ENCODE results near the gene MT1E.
"Not testable (repeated sequence)": the region's sequence is repeated elsewhere in the genome, so short reads cannot be mapped to it uniquely, and the experiment has no call there.

The MT1E gene

DNA sequence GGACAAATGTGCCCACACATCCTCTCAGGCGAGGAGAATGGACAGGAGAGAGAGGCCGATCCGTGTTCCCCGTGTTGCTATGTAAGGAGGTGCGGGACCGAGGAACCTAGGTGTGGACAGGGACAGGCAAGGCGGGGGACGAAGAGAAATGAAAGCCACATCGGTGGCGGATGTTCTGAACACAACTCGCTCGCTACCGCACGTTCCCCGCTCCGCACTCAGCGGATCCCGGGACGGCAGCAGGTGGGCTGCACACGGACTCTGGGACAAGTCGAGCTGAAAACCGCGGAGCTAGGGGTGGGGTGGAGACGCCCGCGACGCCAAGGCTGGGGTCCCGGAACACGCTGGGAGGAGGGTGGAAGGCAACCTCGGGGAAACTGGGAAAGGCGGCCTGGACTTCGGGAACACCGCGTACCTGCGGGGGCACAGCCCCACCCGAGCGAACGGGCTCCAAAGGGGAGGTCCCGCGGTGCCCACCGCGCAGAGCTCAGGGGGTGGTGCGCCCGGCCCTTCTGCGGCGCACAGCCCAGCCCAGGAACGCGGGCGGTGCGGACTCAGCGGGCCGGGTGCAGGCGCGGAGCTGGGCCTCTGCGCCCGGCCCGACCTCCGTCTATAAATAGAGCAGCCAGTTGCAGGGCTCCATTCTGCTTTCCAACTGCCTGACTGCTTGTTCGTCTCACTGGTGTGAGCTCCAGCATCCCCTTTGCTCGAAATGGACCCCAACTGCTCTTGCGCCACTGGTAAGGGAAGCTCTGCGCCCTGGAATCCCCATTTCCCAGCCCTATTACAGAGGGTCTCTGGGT is at the start of gene MT1E:
Gene MT1E, plus strand, starts transcription at position 642 of the 803 bp plus-strand sequence. Its CDS starts 71 bp downstream, at position 713.
- DNase-seq: no peak

DNA sequence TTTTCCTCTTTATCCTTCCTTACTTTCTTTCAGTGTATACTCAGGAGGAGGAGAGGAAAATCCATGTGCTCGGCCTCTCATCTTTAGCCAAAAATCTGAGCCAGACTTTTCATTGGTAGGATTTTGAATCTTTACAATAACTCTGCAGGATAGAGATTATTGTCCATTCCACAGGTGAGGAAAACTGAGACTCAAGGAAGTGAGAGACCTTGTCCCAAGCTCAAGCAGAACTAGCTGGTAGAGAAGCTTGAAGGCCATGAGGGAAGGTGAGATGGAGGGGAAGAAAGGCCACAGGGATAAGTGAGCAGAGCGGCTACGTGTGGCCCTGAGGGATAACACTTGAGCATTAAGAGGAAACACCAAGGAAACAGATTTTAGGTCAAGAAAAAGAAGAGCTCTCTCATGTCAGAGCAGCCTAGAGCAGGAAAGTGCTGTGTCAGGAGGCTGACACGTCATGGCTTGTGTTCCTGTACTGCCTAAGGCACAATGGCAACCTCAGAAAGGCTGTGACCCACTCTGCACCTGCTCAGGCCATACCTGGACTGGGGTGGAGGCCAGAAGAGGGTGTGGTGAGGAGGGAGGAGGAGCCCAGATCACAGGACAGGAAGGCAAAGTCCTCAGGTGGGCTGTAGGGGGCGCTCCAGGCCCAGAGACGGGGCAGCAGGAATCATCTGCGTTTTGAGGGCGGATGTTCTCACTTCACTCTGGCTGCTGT is 48.8 kb upstream of the MT1E start:
- no peak for DNase-seq

DNA sequence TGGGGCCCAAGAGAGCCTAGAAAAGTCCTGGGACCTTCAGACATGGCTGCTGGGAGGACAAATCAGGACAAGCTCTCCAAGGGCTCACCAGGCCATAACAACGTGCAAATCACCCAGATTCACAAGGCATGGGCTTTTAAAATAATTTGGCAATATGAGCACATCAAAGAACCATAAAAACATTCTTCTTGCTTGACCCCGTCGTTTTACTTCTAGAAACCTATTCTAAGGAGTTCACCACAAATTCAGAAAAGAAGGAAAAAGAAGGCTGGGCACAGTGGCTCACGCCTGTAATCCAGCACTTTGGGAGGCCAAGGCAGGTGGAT is 48.3 kb upstream of the MT1E start:
- DNase-seq: no peak

DNA sequence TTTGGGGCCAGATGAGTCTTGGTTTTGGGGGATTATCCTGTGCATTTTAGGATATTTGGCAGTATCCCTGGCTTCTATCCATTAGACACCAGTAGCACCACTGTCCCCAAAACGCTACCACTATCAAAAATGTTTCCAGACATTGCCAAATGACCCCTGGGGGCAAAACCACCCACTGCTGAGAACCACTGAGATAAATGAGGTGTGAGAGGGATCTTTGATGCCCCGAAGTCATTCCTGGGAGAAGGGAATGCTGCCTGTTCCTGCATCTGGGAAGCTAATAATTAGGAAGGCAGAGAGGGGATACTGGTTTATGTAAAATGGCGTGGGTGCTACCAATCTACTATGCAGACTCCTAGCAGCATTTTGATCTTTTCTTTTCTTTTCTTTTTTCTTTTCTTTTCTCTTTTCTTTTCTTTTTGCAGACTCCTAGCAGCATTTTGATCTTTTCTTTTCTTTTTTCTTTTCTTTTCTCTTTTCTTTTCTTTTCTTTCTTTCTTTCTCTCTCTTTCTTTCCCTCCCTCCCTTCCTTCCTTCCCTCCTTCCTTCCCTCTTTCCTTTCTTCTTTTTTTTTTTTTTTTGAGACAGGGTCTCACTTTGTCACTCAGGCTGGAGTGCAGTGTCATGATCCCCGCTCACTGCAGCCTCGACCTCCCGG is 45.1 kb upstream of the MT1E start:
- DNase-seq: no peak

DNA sequence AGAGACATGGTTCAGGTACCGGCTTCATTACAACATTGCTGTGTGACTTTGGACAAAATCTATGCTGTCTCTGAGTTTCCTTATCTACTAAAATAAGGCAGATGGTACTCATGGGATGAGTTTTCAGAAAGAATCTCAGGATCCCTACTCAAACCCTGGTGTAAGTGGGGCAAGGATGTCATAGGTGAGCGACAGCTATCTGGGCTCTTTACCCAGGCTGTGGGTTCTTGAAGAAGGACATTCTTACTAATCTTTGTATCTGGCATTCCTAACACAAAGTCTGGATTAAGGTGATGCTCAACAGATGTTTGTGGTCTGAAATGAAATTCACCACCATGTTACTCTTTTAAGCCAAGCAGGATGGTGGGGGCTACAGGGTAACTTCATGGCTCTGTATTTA is 42.7 kb upstream of the MT1E start:
- DNase-seq: not testable (repeated sequence)

DNA sequence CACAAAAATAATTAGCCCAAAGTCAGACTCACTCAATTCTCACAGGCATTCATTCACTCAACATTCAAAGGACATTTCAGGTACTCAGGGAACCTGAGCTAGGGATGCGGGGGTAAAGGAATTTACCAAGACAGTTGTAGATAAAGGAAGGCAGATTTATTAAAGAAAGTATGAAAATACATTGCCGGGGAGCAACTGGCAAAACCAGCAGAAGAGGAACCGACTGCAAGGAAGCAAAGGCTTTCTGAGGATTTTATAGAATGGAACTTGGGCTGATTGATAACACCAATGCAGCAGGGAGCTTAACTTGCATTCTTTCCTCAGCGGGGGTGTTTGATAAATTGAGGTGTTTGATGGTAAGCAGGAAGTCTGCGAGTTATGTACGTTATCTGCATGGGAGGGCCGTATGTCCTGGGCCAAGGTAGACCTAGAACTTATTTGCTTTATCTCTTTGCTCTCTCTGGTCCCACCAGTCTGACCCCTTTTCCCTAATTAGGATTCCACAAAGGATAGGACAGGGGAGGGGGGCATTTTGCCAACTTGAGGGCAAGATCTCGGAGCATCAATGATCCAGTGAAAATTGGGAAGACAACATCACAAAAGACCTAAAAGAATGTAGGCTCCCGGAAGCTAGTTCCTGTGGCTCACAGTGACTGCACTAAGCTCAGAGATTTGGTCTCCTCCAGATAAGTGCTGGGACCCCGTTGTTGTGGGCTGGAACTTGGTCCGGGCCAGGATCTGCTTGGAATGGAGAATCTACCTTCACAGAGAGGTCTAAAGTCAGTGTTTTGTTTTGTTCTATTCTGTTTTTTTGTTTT is 42.0 kb upstream of the MT1E start:
- no peak for DNase-seq

DNA sequence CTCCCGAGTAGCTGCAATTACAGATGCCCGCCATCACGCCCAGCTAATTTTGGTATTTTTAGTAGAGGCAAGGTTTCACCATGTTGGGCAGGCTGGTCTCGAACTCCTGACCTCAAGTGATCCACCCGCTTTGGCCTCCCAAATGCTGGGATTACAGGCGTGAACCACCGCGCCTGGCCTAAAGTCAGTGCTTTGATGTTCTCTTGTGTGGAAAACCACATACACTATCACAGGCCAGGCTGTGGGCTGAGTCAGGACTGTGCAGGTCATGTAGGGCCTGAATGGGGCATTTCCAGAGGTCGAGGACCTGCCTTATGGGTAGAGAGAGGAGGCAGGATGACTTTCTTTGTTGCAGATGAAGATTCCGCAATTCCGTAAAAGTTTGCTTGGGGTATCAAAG is 41.3 kb upstream of the MT1E start:
- DNase-seq: no peak

DNA sequence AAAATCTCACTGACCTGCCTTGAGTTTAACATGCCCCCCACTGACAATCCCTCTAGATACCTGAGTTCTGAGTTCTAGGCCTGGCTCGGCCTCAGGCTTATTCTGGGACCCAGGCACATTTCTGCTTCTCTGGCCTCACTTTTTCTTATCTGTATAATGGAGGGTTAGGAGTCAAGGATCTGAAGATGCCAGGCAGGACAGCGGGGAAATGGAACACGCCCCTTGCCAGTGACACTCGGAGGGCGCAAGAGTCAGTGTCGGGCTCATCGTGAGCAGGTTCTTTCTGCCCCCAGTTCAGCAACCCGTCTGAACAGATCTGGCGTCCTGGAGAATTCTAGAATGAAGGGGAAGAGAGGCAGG is 36.8 kb upstream of the MT1E start:
- DNase-seq: no peak

DNA sequence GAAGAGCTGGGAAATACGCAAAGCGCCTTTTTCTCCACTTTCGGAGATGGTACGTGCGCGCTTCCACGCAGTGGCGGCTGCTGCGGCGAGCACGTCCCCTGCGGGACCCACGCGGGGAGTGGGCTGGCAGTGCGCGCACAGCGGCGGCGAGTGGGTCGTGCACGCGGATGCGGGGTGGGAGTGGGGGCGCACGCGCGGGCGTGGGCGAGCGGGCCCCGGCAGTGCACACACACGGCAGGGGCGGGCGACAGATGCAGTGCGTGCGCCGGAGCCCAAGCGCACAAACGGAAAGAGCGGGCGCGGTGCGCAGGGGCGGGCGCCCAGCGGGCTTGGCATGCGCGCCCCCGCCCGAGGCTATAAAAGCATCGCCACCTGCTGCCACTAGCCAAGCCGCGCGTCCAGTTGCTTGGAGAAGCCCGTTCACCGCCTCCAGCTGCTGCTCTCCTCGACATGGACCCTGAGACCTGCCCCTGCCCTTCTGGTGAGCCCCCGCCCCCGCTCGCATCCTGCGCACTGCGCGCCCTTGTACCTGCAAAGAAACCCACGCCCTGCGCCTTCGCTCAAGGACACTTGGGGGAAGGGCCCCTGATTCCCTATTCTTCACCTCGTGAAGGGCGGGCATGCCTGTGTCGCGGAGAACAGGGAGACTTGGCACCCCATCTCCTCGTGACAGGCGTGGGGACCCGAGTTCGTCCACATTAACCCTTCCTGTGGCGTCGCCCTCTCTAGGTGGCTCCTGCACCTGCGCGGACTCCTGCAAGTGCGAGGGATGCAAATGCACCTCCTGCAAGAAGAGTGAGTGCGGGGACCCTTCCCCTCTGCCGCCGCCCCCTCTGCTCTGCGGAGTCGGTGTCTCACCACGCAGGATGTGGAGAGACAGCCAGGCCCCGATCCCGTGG is 36.2 kb upstream of the MT1E start, which contains the start of gene MT3:
Gene MT3, plus strand, starts transcription at position 388 of the 899 bp plus-strand sequence. Its CDS starts 63 bp downstream, at position 451.
- peak; percentile 21 for DNase-seq

DNA sequence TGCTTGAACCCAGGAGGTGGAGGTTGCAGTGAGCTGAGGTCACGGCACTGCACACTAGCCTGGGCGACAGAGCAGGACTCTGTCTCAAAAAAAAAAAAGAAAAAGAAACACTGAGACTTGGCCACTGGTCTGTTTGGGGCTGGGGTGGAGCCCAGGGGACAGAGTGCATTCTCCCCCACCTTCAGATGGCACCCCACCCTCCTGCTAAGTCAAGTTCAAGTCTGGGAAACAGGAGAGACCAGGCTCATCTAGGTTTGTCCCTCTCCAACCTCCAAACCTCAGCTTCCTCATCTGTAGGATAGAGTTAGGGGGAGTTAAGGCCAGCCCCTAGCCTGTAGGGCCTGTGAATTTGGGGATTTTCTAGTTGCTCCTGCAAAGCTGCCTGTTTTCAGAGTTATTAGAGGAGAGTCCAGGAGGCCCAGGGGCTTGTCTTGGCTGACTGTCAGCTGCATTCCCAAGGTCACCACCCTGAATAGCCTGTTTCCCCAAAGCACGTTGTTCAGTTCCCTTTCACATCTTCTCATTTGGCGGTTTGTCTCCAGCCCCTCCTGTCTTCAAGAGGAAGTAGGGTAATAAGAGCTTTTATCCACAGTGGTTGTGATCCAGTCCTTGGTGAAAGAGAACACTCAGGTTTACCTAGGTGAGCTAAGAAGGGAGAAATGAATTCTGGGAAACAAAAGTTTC is 34.1 kb upstream of the MT1E start:
- DNase-seq: no peak

DNA sequence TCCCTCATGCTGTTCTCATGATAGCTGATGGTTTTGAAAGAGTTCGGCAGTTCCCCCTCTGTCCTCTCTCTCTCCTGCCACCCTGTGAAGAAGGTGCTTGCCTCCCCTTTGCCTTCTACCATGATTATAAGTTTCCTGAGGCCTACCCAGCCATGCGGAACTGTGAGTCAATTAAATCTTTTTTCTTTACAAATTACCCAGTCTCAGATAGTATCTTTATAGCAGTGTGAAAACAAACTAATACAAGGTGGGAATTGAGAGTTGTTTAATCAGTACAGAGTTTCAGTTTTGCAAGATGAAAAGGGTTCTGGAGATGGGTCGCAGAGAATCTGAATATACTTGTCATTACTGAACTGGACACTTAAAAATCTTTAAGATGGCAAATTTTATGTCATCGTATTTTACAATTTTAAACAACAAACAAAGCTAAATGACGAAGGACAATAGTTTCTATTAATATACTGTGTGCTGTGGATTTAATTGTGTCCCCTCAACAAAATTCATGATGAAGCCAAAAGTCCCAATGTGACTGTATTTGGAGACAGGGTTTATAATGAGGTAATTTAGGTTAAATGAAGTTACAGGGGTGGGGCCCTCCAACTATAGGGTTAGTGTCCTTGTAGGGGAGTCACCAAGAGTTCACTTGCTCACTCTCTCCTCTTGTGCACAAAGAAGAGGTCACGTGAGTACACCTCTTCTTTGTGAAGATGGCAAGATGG is 31.8 kb upstream of the MT1E start:
- no peak for DNase-seq

DNA sequence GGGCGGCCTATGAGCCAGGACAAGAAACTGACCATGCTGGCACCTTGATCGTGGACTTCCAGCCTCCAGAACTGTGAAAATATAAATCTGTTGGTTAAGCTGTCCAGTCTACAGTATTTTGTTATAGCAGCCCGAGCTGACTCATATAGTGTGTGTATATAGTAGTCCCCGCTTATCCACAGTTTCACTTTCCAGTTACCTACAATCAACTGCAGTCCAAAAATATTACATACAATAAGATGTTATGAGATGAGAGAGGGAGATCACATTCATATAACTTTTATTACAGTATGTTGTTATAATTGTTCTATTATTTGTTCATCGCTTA is 31.3 kb upstream of the MT1E start:
- no peak for DNase-seq

DNA sequence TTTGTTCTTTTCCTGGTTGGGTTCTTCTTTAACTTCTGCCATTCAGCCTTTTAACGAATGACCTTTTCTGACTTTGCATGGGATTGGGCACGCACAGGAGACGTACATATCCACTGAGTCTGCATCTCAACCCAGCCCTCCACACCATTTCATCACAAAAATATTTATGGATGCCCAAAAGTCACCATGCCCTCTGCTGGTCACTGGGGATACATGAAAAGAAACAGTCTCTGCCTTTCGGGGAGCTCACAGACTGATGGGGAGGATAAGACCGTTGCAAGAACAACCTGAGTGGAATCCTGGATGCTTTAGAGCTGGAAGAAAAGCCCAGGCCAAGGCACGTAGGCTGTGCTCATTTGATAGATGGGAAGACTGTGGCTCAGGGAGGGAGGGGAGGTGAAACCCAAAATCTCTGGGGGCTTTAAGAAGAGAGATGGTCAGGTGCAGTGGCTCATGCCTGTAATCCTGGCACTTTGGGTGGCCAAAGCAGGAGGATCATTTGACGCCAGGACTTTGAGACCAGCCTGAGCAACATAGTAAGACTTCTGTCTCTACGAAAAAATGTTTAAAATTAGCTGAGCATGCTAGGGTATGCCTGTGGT is 25.1 kb upstream of the MT1E start:
- no peak for DNase-seq

DNA sequence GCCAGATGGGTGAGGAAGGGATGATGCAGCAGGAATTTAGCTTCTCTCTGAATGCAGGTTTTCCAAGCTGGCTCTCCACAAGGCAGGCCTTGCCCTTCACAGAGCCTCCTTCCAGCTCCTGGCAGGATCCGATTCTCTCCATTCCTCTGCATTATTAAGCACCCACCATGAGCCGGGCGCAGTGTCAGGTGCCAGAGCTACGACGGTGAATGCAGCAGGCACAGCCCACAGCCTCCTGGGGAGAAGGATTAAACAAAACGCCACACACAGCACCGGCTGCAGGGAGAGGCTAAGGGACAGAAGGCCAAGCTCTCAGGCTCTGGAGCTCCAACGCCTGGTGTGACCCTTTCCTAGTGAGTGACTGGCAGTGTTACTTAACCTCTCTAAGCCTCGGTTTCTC is 24.3 kb upstream of the MT1E start:
- no peak for DNase-seq

DNA sequence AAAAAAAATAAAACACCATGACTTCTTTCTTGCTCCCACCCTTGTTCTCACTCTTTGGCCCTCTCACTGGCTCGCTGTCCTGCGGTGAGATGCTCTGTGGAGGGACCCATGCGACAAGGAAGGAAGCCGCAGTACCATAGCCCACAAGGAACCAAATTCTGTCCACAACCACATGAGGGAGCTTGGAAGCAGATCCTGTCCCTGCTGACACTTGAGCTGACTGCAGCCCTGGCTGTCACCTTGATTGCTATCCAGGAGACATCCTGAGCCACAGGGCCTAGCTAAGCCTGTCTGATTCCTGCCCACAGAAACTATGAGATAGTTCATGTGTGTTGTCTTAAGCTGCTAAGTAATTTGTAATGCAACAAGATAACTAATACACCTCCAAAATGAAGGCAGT is 22.0 kb upstream of the MT1E start:
- no peak for DNase-seq

DNA sequence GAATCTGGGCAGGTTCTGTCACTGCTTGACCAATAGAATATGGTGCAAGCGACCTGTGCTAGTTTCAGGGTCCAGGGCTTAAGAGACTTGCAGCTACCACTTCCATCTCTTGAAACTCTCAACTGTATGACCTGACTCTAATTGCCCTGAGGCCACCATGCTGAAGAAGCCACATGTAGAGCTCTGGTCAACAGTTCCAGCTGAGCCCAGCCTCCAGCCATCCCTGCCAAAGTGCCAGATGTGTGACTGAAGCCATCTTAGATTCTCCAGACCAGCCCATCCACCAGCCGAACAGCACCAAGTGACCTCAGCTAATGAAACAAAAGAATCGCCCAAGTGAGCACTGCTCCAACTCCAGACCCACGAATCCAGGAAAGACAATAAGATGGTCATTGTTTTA is 20.6 kb upstream of the MT1E start:
- no peak for DNase-seq

DNA sequence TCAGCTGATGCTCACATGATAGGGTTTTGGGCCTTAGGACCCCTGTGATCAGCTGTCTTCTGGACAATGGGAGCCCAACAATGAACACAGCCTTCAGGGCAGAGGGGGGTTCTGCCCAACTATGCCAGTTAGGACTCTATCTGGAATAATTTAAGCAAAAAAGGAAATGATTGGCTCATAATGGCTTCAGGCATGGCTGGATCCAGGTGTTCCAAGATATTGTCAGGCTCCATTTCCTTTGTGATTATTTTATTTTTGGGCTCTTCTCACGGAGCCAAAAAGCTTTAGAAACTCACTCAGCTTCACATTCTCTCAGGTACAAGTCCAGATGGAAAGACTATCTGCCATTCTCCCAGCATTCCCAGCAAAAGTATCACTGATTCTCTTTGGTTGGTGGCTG is 20.1 kb upstream of the MT1E start:
- no peak for DNase-seq

DNA sequence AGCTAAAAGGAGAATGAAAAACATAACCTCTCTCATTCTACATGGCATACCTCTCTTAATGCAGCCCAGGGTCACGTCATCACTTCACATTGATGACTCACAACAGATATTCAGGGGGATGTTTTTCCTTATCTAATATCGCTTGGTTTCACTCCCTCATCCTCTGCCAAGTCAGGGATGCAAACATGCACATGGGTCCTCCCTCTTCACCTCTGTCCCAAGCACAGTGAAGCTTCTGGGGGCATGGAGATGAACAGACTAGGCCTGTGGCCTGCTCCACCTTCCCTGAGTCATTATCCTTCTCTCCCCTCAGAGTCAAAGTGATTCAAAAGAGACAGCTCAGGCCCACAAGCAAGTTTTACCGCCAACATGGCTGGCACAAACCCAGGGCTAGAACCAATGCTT is 19.5 kb upstream of the MT1E start:
- no peak for DNase-seq

DNA sequence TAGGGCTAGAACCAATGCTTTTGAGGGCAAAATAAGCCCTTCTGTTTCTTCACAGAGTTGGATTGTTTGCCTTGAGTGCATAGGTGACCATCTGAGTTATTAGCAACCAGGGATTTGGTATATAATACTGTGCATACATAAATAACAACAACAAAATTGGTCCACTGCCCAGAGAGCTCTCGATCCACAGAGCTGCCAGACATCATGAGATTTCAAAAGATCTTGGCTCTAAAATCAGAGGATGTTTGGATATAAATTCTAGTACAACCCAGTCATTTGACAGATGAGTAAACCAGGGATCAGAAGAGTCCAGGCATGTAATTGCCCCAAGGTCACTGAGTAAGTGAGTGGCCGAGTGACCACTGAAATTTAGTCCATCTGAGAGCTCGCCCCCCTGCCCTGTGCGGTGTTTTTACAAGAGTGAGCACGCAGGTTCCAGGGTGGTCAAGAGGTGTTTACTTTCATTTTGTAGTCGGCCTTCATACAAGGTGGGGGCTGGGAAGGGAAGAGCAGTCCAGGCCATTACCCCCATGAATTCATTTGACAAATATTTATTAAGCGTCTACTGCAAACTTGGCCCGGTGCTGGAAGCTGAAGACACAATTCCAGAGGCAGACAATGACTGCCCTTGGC is 19.0 kb upstream of the MT1E start:
- no peak for DNase-seq

DNA sequence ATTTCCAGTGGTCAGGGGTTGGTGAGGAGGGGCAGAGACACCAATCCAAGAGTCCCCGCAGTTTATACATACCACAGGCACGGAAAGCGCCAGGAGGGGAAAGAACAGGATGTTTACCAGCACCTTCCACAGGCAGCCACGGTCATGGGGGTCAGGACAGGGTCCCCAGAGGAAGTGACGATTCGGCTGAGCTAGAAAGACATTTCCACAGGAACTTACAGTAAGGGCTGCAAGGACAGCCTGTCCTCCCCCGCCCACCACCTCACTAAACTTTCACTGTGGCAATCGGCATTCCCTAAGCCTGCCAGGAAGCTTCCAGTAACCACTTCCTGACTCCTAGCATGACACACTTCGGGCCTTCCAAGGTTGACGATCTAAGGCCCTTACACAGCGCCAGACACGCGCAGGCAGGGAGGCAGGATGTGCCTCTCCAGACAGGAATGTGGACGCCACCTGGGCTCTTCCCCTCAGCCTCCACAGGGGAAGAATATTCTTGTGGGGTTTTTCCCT is 18.4 kb upstream of the MT1E start:
- DNase-seq: no peak

All from NCI-H1417 treated with DMSO at 0.1 percent for 48 hours (cell line).